Stimulated activated naive CD8-positive, alpha-beta T cell treated with anti-CD3 and anti-CD28 coated beads, Interleukin-15, Interleukin-2, amounts not matched to agents 100 U/mL and 50 U/mL, for 24 hours (primary cell): ENCODE results near the gene MRM3.
"Not testable (repeated sequence)": the region's sequence is repeated elsewhere in the genome, so short reads cannot be mapped to it uniquely, and the experiment has no call there.

Experiments used
- ATAC-seq: fragments of 150-1000 bp; cut with Tn5 transposase; one replicate; pipeline ENCODE4 v1.10.0; 2021
- DNase-seq: peaks from one replicate; pipeline ENCODE4 v3.0.0; 2021

Gene MRM3

DNA sequence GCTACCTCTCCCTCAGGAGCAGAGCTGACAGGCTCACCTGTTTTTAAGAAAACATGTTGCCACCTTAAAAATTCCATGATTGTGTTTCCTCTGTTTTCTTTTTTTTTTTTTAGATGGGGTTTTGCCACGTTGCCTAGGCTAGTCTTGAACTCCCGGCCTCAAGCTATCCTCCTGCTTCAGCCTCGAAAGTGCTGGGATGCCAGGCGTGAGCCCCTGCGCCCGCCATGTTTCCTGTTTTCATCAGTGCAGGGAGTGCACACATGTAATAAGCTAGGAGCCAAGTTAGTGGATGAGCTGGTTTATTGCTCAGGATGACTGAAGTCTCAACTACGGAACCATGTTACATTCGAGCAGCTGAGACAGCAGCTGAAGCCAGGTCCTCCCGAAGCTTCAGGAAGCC is 13.6 kb downstream of the MRM3 start:
- ATAC-seq = no peak

DNA sequence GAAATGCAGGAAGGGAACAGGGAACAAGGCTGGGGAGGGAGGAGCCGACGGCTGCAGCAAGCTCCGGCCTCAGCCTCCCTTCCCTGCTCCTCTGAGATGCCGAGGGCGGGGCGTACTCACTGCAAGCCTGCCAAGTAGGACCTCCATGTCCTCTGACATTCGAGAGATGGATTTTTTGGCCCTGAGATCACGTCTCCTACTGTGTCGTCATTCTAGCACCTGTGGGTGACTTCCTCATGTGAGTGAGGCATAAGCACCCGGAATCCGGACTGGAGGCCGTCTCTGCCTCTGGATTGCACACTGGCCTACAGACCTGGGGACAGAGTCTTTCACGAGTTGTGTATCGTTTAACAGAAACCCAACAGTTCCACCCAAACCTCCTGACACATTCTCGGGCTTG is 14.5 kb downstream of the MRM3 start:
- DNase-seq (no peak), ATAC-seq (no peak)

More for the DNA sequence above, 13.6 kb downstream of the MRM3 start:
- DNase-seq = no peak

DNA sequence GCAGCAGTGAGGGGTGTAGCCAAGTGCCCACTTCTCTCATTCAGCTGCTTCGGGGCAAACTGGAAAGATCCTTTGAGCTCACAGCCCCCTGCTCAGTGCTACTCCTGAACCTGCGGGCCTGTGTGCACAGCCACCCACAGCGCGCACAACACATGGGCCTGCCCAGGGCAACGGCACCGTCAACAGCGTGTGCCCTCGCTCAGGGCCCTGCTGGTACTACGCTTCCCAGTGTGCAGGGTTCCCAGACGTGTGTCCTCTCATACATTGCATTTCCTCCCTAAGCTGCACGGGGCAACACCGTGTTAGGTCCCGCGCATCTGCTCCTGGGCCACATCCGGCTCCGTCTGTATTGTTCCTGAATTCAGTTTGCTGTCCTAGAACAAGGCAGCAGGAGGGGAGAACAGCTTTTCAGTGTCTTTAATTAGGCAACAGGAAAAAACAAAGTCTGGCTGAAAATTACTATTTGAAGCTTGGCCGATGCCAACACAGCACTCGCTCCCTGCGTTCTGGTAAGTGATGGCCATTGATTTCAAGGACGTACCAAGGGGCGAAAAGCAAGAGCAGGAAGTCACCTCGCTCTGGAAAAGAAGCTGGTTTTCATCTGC is 15.2 kb downstream of the MRM3 start:
- no peak for DNase-seq
- no peak for ATAC-seq

DNA sequence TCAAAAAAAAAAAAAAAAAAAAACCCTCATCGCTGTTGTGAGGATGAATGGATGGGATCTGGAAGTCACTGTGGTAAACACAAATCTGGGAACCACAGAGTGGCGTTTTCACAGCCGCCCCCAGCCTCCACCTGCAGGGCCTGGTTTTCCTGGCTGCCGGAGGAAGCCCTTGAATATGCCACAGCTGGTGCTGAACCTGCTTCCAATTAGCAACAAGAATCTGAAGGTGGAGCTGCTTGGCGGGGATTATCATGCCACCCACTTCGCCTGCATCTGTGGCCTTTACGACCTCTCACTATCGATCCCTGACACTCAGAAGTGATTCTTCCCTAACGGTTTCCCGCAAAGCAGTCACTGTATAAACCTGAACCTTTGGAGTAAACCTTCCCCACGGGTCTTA is 16.1 kb downstream of the MRM3 start:
- no peak for ATAC-seq

DNA sequence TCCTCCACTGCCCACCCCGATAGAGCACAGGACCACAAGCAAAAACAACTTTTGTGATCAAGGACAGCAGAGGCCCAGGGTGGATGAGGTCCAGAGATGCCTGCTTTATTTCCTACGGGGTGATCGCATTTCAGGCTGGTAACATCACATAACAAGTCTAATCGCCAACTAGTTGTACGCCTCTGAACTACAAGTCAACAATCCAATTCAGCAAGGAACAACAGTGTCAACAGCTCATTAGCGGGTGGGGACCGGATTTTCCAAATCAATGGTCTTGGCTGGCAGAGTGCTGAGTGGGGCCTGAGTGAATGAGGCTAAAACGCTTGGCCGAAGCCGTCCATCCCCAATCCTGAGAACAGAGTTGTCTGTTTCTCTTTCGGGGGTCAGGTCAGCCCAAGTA is 17.1 kb downstream of the MRM3 start:
- DNase-seq (no peak), ATAC-seq (no peak)

More for the DNA sequence above, 16.1 kb downstream of the MRM3 start:
- DNase-seq = no peak

DNA sequence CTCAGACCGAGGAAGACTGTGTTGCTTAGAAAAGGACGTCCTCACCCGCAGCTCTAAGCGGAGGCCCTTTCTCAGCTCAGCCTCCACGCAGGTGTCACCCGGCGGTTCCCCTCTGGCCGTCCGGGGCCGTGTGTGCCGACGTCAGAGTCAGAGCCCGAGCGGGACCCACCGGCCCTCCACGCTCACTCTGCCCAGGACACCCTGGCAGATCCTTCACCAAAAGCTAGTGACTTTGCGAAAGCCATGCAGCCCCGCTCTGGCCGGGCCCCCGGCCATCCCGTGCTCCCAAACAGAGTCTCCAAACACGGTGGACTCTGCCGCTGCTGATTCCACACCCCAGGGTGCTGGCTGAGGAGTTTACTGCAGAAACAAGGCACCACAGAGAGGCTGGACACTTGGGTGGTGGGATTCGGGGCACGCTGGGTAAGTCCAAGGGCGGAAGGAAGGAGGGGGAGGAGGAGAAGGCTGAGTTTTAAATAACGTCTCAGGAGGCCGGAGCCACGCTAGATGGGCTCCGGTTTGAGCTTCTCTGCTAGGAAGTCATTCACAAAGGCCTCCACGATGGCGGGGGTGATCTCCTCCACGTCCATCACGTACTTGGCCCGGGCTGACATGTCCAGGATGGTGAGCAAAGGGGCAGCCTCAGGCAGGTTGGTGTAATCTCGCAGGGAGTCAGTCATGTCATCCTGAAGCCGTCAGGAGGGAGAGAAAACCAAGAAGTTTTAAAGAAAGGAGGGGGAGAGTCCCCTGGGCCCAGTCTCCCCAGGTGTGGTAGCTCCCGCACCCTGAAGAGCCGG is 18.5 kb downstream of the MRM3 start:
- DNase-seq (no peak), ATAC-seq (no peak)

DNA sequence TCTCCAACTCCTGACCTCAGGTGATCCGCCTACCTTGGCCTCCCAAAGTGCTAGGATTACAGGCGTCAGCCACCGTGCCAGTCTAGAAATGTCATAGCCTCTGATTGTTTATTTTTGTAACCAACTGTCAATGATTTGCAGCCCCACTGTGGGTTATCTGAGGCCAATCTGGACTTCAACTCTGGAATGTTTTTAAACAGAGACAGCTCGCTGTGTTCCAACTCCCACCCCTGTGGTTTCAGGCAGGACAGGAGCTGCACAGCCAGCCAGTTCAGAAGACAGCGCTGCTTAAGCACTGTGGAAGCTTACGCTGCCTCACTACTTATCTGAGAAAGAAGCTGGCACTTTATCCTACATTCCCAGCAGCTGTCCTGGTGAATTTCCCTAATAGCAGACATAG is 19.5 kb downstream of the MRM3 start:
- no peak for DNase-seq
- ATAC-seq = no peak

DNA sequence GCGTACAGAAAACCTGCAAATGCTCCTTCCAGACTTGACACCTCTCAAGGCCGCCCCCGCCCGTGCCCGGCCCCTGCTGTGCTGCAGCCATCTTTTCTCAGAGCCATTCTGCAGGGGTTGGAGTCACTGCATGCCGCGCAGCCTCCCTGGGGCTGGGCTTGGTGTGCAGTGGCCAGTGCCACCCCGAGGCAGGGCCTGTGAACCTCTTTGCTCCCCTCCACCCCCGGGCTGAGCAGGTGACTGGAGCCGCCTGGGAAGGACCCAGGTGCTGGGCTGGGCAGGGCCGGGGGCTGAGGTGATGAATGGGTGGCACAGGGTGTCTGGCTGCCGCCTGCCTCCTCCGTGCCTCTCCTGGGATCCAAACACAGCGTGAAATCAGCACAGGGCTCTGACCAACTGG is 20.3 kb downstream of the MRM3 start:
- no peak for ATAC-seq
- DNase-seq = no peak

DNA sequence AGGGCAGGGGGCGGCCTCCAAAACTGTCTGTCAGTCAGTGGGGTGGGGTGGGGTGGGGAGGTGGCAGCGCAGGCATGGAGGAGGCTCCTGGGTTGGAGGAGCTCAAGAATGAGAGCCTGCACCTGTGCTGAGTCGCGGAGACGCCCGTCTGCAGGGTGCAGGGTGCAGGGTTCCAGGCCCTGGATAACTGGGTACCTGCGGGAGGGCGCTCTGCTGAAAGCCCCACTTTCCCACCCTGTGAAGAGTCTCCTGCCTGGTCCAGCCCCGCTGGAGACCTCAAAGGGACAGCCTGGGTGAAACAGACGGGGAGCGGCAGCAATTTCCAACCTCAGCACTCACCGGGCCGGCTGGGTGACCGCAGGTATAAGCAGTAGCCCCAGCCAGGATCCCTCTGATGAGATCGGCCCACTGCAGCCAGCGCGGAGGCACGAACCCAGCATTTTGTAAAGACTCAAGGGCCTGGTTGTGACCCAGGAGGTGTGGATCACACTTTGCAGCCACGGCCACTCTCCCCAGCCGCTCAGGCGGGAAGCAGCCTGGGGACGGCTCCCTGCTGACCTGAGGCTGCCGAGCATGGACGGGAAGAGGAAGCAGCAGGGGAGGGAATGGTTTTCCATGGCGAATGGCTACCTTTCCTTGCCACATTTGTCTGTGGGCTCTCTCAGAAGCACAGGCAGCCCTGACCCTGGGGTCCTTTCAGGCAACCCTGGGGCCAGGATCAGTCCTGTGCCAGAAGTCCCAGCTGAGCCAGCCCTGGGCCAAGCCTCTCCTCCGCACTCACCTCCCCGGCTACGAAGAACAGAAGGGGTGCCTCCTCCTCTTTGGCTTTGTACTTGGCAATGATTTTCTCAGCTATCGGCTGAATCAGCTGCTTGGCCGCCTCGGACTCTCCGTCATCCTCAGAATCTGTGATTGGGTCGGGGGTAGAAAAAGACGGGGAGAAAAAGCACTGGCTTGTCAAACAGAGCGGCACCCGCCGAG is 21.0 kb downstream of the MRM3 start:
- ATAC-seq = no peak

DNA sequence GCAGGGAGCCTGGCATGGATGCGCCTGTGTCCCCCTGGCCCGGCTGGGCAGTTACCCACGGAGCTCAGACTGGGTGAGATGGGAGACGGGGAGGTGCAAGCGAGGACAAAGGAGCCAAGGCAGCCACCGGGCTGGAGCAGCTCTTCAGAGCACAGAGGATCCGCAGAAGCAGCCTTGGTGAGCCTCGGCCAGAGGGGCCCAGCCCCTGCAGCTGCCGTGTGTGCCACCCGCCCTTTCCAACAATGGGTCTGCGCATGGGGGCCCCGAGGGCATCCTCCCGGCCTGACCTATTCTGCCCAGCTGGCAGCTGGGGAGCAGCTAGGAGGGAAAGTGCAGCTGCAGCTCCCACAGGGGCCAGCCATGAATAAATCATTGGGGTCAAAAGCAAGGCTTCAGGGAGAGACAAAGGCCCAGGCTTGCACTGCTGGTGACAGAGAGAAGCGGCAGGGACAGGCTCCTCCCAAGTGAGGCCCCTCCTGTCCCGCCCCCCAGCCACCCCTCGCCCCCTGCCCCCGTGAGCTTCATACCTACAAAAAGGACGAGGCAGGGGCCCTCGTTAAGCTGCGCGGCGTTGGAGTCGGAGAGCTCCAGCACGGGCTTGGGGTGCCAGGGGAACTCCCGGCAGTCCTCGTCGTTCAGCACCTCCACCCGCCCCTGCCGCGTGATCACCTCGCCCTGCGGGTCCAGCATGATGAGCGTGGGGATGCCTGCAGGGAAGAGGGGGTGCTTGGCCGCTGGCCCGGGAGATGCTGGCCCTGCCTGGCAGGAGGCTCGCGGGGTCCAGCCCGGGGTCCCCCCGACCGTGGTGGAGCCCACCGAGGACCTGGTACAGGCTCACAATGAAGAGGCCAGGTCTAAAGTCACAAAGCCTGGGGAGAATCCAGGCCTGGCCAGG is 22.6 kb downstream of the MRM3 start:
- no peak for ATAC-seq
- no peak for DNase-seq

More for the DNA sequence above, 21.0 kb downstream of the MRM3 start:
- DNase-seq = no peak

DNA sequence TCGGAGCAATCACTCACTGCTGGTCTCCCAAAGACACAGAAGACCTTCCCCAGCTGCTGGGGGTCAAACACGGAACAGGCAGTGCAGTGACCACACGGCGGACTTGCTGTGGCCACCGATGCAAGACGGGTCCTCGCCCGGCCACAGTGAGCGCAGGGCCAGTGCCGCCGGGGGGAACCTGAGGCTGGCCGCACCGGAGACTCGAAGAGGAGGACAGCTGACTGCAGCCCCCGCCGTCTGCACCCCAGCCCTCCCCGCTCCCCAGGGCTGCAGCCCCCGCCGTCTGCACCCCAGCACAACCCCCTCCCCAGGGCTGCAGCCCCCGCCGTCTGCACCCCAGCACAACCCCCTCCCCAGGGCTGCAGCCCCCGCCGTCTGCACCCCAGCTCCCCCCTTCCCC is 23.7 kb downstream of the MRM3 start:
- DNase-seq, ATAC-seq: not testable (repeated sequence)

DNA sequence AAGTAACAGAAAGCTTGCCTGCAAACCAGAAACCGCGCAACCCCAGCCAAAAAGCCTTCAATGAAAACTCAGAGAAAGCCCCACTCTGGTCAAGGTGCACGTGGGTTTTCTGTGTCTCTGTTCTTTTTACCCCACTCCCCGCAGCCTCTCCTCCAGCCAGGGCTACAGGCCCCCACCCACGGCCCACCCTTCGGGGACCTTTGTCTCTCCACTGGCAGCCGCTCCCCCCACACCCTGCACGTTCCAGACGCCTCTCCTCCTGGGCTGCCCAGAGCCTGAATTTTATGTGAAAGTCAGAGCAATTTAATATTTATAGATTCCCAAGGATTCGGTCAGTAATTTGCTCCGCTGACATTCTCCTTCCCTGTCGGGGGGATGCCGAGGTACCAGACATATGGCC is 24.2 kb downstream of the MRM3 start:
- DNase-seq = no peak
- ATAC-seq = no peak

DNA sequence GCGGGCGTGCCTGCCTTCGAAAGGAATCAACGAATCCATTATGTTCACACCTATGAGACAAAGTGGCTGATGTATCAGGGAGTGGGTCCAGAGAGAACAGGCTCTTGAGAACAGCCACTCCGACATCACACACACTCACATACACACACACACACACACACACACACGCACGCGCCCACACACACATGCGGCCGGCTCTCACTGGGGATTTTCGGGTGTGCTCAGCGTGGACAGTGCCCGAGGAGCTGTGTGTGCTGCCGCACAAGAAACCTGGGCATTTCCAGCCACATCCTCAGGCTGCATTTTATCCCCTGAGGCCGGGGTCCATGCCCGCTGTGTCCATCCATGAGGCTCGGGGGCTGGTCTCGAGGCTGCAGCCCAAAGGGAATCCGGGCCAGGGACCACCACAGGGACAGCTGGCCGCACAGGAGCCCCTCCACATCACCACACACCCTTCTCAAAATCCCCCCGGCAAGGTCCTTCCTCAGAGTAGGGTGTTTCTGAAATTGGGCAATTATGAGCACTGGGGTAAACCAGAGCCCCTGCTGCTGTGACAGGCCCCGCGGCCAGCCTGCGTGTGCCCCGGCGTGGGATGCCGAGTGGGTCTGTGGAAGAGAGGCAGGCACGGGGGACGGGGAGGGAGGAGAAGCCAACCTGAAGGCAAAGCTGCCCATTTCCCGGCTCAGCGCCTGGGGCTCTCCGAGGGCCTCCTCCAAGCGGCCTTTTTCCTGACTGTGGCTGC is 24.8 kb downstream of the MRM3 start:
- ATAC-seq (no peak), DNase-seq (no peak)

DNA sequence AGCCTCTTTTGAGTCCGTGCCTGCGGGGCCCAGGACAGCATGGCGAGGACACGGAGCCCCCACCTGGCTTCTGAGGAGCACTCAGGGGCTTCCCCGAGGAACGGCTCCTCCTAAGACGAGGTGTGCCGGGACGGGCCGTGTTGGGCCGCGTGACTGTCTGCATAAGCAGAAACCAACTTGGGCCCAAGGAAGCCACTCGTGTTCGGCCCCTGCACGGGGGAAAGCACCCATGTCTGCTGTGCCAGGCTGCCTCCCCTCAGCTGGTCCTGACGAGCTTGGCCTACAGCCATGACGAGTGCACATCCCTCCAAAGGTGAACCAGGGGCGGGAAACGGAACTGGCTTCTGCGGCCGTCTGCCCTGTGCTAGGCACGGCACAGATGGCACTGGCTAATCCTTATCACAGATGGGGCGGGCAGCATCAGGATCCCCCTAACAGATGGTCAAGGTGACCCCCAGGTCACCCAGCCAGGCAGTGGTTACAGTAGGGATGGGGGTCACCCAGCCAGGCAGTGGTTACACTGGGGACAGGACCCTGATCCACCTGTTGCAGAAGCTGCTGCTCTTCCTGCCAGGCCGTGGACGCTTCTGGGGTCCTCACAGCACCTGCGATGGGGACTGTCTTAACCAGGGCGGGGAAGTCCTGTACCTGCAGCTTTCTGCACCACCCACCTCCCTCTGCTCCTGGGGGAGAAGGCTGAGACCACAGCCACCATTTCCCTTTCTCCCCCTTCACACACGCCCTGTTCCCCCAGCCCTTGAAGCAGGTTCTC is 25.6 kb downstream of the MRM3 start:
- no peak for DNase-seq
- no peak for ATAC-seq

DNA sequence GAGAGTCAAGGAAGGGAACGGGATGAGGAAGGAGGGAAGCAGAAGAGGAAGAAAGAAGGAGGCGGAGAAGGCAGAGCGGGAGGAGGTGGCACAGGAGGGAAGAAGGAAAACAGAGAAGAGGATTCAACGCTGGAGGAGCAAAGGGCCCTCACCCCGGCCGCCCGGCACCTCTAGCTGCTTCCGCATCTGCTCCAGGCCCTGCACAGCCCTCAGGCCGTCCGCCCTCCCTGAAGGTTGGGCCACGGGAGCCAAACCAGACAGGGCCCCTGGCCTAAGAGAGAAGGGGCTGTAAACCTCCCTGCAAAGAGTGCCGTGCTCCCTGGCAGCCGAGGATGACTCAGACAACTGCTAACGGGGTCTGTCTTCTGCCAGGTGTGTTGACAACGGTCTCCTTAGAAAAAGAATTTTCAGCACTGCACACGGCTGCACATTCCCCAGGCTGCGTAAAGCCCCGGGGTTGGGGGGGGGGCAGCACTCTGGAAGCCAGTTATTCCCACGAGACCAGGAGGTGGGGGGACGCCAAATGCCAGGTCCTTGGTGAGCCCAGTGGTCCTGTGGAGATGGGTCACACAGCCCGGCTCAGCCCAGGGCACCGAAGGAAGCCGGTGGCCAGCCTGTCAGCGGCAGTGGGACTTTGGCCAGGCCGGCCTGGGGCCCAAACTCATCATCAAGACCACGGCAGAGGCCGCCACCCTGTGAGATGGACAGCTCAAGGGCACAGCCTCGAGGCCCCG is 29.1 kb downstream of the MRM3 start:
- no peak for DNase-seq
- ATAC-seq = no peak

DNA sequence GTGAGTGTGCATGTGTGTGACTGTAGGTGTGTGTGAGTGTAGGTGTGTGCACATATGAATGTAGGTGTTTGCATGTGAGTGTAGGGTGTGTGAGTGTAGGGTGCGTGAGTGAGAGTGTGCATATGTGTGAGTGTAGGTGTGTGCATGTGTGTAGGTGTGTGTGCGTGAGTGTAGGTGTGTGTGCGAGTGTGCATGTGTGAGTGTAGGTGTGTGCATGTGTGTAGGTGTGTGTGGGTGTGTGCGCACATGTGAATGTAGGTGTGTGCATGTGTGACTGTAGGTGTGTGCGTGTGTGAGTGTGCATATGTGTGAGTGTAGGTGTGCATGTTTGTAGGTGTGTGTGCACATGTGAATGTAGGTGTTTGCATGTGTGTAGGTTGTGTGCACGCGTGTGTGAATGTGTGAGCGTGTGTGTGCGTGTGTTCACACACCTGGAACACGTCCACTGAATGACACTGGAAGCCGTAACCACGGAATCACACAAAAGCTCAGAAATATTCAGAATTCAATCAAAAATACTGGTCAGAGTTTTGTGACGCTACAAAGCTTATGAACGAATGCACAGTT is 30.6 kb downstream of the MRM3 start:
- DNase-seq (no peak), ATAC-seq (no peak)

DNA sequence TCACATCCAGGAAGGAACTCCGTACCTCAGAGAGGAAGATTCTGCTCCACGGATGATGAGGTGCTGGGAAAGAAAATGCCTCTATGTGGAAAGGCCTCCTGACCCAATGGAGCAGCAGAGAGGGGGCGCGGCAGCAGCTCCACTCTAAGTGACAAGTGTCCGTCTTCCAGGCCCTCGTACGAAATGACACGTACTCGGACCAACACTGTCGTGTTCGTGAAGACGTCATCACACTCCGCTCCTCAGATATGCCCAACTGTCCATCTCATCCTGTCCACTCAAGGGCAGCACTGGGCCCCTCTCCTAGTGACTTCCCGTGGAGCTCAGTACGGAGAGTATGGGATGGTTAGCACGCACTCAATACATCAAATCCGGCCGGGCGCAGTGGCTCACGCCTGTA is 32.2 kb downstream of the MRM3 start:
- ATAC-seq (no peak), DNase-seq (no peak)

DNA sequence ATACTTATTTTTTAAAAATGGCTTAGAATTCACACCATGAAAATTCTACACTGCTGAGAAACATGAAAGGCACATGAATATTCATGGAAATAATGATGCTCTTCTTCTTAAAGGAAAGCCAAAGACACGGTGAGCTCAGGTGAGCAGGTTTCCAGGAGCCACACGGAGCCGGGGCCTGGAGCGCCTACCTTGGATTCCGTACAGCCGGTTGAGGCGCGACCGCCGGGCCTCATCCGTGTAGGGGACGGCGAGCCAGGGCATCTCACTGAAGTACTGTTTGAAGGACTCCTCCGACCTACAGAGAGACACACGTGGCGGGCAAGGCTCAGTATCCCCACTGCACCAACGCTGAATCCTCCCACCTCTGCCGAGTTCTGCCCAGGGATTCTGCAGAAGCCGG is 37.1 kb downstream of the MRM3 start:
- ATAC-seq (no peak), DNase-seq (no peak)

DNA sequence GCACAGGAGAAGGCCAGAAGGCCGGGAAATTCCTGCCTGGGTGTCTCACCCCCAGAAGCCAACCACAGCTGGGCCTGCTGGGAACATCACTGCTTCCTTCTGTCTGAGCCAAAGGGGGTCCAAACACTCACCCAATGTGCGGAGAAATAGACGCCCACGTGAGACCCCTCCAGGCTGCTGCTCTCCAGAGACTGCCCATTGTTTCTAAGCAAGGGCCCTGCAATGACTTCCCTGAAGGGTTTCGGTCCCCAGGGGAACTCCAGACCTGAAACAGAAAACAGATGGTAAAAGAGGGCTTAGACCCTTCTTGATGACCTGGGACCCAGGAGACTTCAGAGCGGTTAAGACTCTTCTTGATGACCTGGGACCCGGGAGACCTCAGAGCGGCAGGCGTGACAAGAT is 41.3 kb downstream of the MRM3 start:
- no peak for ATAC-seq
- DNase-seq = no peak
